Liver (tissue), 9 donors: ENCODE measurements around the gene SLCO4A1. TPM values are rescaled to one million over a fixed set of nuclear protein-coding genes. Genes with fewer than 3 reads are reported as not detected.

ENCODE experiments used
- DNase-seq: peaks from one replicate; pipeline ENCODE4 v3.0.0-alpha.2; 2017; ENCODE audit warnings: low spot score
- H3K27ac ChIP-seq, 2 donors: one replicate each; pipeline ENCODE4 v1.7.0; 2013; ENCODE audit warnings: inconsistent platforms in 2 of 2, low read length in 2 of 2, control low read depth in 1 of 2, low read depth in 1 of 2, mild to moderate bottlenecking in 1 of 2
- H3K27me3 ChIP-seq, 4 donors: one replicate each; pipeline versions ENCODE4 v1.6.1 to v1.7.0; 2013; ENCODE audit warnings: low read length in 3 of 4, inconsistent platforms in 1 of 4, mild to moderate bottlenecking in 1 of 4, moderate library complexity in 1 of 4; ENCODE audit not compliant: control insufficient read depth in 4 of 4, insufficient read depth in 4 of 4
- H3K36me3 ChIP-seq, 4 donors: one replicate each; pipeline versions ENCODE4 v1.6.1 to v1.7.0; 2013; ENCODE audit warnings: low read length in 3 of 4, mild to moderate bottlenecking in 3 of 4, low read depth in 1 of 4, moderate library complexity in 1 of 4; ENCODE audit not compliant: control insufficient read depth in 4 of 4, insufficient read depth in 3 of 4
- H3K4me1 ChIP-seq, 4 donors: one replicate each; pipeline versions ENCODE4 v1.6.1 to v1.7.0; 2013; ENCODE audit warnings: low read length in 3 of 4, mild to moderate bottlenecking in 3 of 4, moderate library complexity in 1 of 4; ENCODE audit not compliant: control insufficient read depth in 4 of 4, insufficient read depth in 4 of 4
- H3K4me3 ChIP-seq, 3 donors: one replicate each; pipeline versions ENCODE4 v1.6.1 to v1.7.0; 2013; ENCODE audit warnings: low read length in 3 of 3, control low read depth in 1 of 3, low read depth in 1 of 3, mild to moderate bottlenecking in 1 of 3
- H3K9ac ChIP-seq, 2 donors: one replicate each; pipeline ENCODE4 v1.7.0; 2013; ENCODE audit warnings: low read length in 2 of 2, mild to moderate bottlenecking in 2 of 2, moderate library complexity in 2 of 2, control low read depth in 1 of 2, low read depth in 1 of 2
- H3K9me3 ChIP-seq, 4 donors: one replicate each; pipeline versions ENCODE4 v1.6.1 to v1.7.0; 2013; ENCODE audit warnings: low read length in 3 of 4; ENCODE audit not compliant: control insufficient read depth in 4 of 4
- EGR1 ChIP-seq, 2 donors: IDR thresholded peaks; 2 replicates each; pipeline ENCODE4 v1.6.1; 2016 to 2018; ENCODE audit warnings: antibody characterized with exemption in 2 of 2, low read depth in 2 of 2
- FOXA1 ChIP-seq: IDR thresholded peaks from 2 replicates; pipeline ENCODE4 v1.6.1; 2016; ENCODE audit warnings: antibody characterized with exemption
- FOXA2 ChIP-seq: IDR thresholded peaks from 2 replicates; pipeline ENCODE4 v1.6.1; 2016; ENCODE audit warnings: antibody characterized with exemption
- HNF4A ChIP-seq, 2 donors: conservative IDR thresholded peaks; 2 replicates each; pipeline ENCODE4 v1.6.1; 2016; ENCODE audit warnings: antibody characterized with exemption in 2 of 2, mild to moderate bottlenecking in 2 of 2
- HNF4G ChIP-seq: IDR thresholded peaks from 2 replicates; pipeline ENCODE4 v1.6.1; 2016; ENCODE audit warnings: antibody characterized with exemption
- JUND ChIP-seq, 2 donors: IDR thresholded peaks; 2 replicates each; pipeline ENCODE4 v1.6.1; 2016; ENCODE audit warnings: antibody characterized with exemption in 2 of 2
- NR2F2 ChIP-seq: IDR thresholded peaks from 2 replicates; pipeline ENCODE4 v1.6.1; 2016; ENCODE audit warnings: antibody characterized with exemption
- RAD21 ChIP-seq, 2 donors: IDR thresholded peaks; 2 replicates each; pipeline ENCODE4 v1.6.1; 2016; ENCODE audit warnings: antibody characterized with exemption in 2 of 2, mild to moderate bottlenecking in 2 of 2
- RXRA ChIP-seq, 2 donors: IDR thresholded peaks; 2 replicates each; pipeline ENCODE4 v1.6.1; 2017 to 2018; ENCODE audit warnings: antibody characterized with exemption in 2 of 2, mild to moderate bottlenecking in 1 of 2
- SP1 ChIP-seq: IDR thresholded peaks from 2 replicates; pipeline ENCODE4 v1.6.1; 2018; ENCODE audit warnings: antibody characterized with exemption, mild to moderate bottlenecking
- TAF1 ChIP-seq: conservative IDR thresholded peaks from 2 replicates; pipeline ENCODE4 v1.6.1; 2016; ENCODE audit warnings: antibody characterized with exemption, mild to moderate bottlenecking
- YY1 ChIP-seq: IDR thresholded peaks from 2 replicates; pipeline ENCODE4 v1.6.1; 2016; ENCODE audit warnings: antibody characterized with exemption, mild to moderate bottlenecking
- WGBS: extraction: QIAGEN DNeasy Blood & Tissue Kit; methylation state at CpG from one replicate; pipeline ENCODE4 v1.1.7; 2013; 5-methylcytosine and 5-hydroxymethylcytosine counted together
- polyA plus RNA-seq, 2 donors: library from polyadenylated mRNA; stranded (reverse) in 1 of 2; unstranded in 1 of 2; fragments of 200-250 nt in 1 of 2; fragments of >200 nt in 1 of 2; fragmentation: Nextera tagmentation in 1 of 2; extraction: Ambion mirVana in 1 of 2; gene quantifications; one replicate each; pipeline versions ENCODE4 v1.2.1 to v1.2.3, GENCODE V29; 2013 to 2015
- total RNA-seq, 2 donors: library from RNA; depleted of rRNA; stranded (reverse); fragments of >200 nt; gene quantifications; one replicate each; pipeline ENCODE4 v1.2.3, GENCODE V29; 2014
- TF ChIP-seq, protein P1 (sequence below): IDR thresholded peaks from 2 replicates; pipeline ENCODE4 v1.6.1; 2016; ENCODE audit warnings: antibody characterized with exemption
- TF ChIP-seq, protein P2 (sequence below): IDR thresholded peaks from 2 replicates; pipeline ENCODE4 v1.6.1; 2016; ENCODE audit warnings: antibody characterized with exemption
- TF ChIP-seq, protein P3 (sequence below): IDR thresholded peaks from 2 replicates; pipeline ENCODE4 v1.6.1; 2016; ENCODE audit warnings: antibody characterized with exemption, mild to moderate bottlenecking
- TF ChIP-seq, protein P4 (sequence below): IDR thresholded peaks from 2 replicates; pipeline ENCODE4 v1.6.1; 2016; ENCODE audit warnings: antibody characterized with exemption
- TF ChIP-seq, protein P5 (sequence below): fragments of 150-350 bp; IDR thresholded peaks from 2 replicates; pipeline ENCODE4 v1.5.1; 2017; ENCODE audit warnings: improper control_type of control experiment, low read depth, low read length; ENCODE audit not compliant: missing input control
- donor health status: healthy.
- donor health status: healthy.
- donor health status: healthy.
- donor health status: healthy.
- donor health status: healthy.

SLCO4A1 gene
- total and polyA plus RNA-seq, 4 donors: 1.3 to 4.3 (median 2.6) TPM

DNA sequence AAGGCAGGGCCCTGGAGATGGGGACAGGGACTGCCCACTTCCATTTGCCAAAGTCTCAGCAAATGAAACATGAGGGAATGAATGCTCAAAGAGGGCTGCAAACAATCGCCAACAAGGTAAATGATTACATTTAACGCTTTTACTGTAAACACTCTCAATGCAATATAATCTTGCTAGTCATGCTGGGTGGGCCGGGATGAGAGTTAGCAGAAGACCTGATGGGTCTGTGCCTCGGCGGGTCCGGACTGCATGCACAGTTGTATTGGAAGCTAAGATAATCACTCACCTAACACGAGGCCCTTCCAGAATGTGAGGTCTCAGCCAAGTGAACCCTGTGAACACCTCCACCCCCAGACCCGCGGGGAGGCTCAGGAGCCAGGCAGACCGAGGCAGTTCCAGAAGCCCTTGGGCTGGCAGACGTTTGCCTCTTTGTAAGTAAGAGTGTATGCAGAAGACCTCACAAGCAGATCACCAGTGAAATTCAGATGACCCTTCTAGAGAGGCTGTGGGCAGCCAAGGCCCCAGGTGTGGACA, 4.7 kb upstream of the SLCO4A1 start:
- peaks cover 0 to 2% (median 0%) of the 10 kb centered on the region in 4 donors for H3K27me3 ChIP-seq
- H3K4me3 ChIP-seq: no peak overlapping the region
- 79% methylated on average over 11 of the region's 11 CpGs for WGBS
- no peaks in the 10 kb centered on the region for H3K36me3 ChIP-seq
- no peak for DNase-seq
- peaks cover under 1 to 12% (median 6%) of the 10 kb centered on the region in 4 donors for H3K4me1 ChIP-seq
- no peak overlapping the region for H3K27ac ChIP-seq
- H3K9me3 ChIP-seq: no peaks in the 10 kb centered on the region
- H3K9ac ChIP-seq: no peak overlapping the region
- TF ChIP-seq, protein P1, sequence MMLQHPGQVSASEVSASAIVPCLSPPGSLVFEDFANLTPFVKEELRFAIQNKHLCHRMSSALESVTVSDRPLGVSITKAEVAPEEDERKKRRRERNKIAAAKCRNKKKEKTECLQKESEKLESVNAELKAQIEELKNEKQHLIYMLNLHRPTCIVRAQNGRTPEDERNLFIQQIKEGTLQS: no peak
- TF ChIP-seq RAD21 (IDR thresholded peaks at IDR 0.05) (no peak), RXRA (IDR thresholded peaks at IDR 0.05) (no peak), EGR1 (IDR thresholded peaks at IDR 0.05; ENCODE audit: low read depth in 2 of 2) (no peak), YY1 (no peak), JUND (IDR thresholded peaks at IDR 0.05) (no peak), HNF4A (conservative IDR thresholded peaks at IDR 0.05) (no peak), TAF1 (no peak), SP1 (no peak), FOXA1 (no peak), FOXA2 (no peak), HNF4G (no peak), NR2F2 (no peak)
- TF ChIP-seq, protein P2, sequence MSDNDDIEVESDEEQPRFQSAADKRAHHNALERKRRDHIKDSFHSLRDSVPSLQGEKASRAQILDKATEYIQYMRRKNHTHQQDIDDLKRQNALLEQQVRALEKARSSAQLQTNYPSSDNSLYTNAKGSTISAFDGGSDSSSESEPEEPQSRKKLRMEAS: no peak
- TF ChIP-seq, protein P3, sequence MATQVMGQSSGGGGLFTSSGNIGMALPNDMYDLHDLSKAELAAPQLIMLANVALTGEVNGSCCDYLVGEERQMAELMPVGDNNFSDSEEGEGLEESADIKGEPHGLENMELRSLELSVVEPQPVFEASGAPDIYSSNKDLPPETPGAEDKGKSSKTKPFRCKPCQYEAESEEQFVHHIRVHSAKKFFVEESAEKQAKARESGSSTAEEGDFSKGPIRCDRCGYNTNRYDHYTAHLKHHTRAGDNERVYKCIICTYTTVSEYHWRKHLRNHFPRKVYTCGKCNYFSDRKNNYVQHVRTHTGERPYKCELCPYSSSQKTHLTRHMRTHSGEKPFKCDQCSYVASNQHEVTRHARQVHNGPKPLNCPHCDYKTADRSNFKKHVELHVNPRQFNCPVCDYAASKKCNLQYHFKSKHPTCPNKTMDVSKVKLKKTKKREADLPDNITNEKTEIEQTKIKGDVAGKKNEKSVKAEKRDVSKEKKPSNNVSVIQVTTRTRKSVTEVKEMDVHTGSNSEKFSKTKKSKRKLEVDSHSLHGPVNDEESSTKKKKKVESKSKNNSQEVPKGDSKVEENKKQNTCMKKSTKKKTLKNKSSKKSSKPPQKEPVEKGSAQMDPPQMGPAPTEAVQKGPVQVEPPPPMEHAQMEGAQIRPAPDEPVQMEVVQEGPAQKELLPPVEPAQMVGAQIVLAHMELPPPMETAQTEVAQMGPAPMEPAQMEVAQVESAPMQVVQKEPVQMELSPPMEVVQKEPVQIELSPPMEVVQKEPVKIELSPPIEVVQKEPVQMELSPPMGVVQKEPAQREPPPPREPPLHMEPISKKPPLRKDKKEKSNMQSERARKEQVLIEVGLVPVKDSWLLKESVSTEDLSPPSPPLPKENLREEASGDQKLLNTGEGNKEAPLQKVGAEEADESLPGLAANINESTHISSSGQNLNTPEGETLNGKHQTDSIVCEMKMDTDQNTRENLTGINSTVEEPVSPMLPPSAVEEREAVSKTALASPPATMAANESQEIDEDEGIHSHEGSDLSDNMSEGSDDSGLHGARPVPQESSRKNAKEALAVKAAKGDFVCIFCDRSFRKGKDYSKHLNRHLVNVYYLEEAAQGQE: no peak
- TF ChIP-seq, protein P4, sequence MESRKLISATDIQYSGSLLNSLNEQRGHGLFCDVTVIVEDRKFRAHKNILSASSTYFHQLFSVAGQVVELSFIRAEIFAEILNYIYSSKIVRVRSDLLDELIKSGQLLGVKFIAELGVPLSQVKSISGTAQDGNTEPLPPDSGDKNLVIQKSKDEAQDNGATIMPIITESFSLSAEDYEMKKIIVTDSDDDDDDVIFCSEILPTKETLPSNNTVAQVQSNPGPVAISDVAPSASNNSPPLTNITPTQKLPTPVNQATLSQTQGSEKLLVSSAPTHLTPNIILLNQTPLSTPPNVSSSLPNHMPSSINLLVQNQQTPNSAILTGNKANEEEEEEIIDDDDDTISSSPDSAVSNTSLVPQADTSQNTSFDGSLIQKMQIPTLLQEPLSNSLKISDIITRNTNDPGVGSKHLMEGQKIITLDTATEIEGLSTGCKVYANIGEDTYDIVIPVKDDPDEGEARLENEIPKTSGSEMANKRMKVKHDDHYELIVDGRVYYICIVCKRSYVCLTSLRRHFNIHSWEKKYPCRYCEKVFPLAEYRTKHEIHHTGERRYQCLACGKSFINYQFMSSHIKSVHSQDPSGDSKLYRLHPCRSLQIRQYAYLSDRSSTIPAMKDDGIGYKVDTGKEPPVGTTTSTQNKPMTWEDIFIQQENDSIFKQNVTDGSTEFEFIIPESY: no peak
- TF ChIP-seq, protein P5, sequence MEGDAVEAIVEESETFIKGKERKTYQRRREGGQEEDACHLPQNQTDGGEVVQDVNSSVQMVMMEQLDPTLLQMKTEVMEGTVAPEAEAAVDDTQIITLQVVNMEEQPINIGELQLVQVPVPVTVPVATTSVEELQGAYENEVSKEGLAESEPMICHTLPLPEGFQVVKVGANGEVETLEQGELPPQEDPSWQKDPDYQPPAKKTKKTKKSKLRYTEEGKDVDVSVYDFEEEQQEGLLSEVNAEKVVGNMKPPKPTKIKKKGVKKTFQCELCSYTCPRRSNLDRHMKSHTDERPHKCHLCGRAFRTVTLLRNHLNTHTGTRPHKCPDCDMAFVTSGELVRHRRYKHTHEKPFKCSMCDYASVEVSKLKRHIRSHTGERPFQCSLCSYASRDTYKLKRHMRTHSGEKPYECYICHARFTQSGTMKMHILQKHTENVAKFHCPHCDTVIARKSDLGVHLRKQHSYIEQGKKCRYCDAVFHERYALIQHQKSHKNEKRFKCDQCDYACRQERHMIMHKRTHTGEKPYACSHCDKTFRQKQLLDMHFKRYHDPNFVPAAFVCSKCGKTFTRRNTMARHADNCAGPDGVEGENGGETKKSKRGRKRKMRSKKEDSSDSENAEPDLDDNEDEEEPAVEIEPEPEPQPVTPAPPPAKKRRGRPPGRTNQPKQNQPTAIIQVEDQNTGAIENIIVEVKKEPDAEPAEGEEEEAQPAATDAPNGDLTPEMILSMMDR: no peak
